HepG2 (cell line): ENCODE results near the gene SOX12. TPM values are rescaled to one million over a fixed set of nuclear protein-coding genes. Genes with fewer than 3 reads are reported as not detected.

ENCODE experiments used
- CENPBD1 ChIP-seq: sonication (generic); formaldehyde crosslinking; IDR thresholded peaks from 2 replicates; pipeline ENCODE4 v1.8.0; 2022; ENCODE audit warnings: missing genetic modification reagents, low read depth, mild to moderate bottlenecking, borderline replicate concordance
- EZH2 ChIP-seq: conservative IDR thresholded peaks from 2 replicates; pipeline ENCODE4 v1.6.1; 2012; ENCODE audit warnings: mild to moderate bottlenecking, low read depth, low read length, moderate library complexity
- FOXO1 ChIP-seq: sonication (generic); formaldehyde crosslinking; IDR thresholded peaks from 2 replicates; pipeline ENCODE4 v1.4.0; 2020; ENCODE audit warnings: missing genetic modification reagents
- HDAC6 ChIP-seq: fragments of 200-600 bp; sonication (generic); IDR thresholded peaks from 2 replicates; pipeline ENCODE4 v1.7.0; 2017; ENCODE audit warnings: mild to moderate bottlenecking, antibody characterized with exemption, low read length, low read depth
- HMGXB3 ChIP-seq: sonication (generic); formaldehyde crosslinking; IDR thresholded peaks from 2 replicates; pipeline ENCODE4 v1.4.0; 2020; ENCODE audit warnings: missing genetic modification reagents, borderline replicate concordance
- IRF1 ChIP-seq: sonication (generic); formaldehyde crosslinking; IDR thresholded peaks from 2 replicates; pipeline ENCODE4 v1.4.0; 2020; ENCODE audit warnings: low read depth, mild to moderate bottlenecking, missing genetic modification reagents
- MATR3 ChIP-seq: sonication (generic); formaldehyde crosslinking; IDR thresholded peaks from 2 replicates; pipeline ENCODE4 v1.4.0; 2020; ENCODE audit warnings: missing genetic modification reagents
- PRDM4 ChIP-seq: sonication (generic); formaldehyde crosslinking; IDR thresholded peaks from 2 replicates; pipeline ENCODE4 v1.9.0; 2021; ENCODE audit warnings: missing genetic modification reagents, borderline replicate concordance
- RFX1 ChIP-seq: fragments of 450-650 bp; IDR thresholded peaks from 2 replicates; pipeline ENCODE4 v1.6.1; 2017
- SMYD3 ChIP-seq: sonication (generic); formaldehyde crosslinking; IDR thresholded peaks from 2 replicates; pipeline ENCODE4 v1.8.1; 2023; ENCODE audit warnings: mild to moderate bottlenecking, missing genetic modification reagents
- ZBTB46 ChIP-seq: sonication (generic); formaldehyde crosslinking; IDR thresholded peaks from 2 replicates; pipeline ENCODE4 v1.4.0; 2020; ENCODE audit warnings: mild to moderate bottlenecking, missing genetic modification reagents, borderline replicate concordance
- ZNF788 ChIP-seq: sonication (generic); formaldehyde crosslinking; IDR thresholded peaks from 2 replicates; pipeline ENCODE4 v1.5.0; 2020; ENCODE audit warnings: mild to moderate bottlenecking, missing genetic modification reagents, borderline replicate concordance
- ZNF790 ChIP-seq: sonication (generic); formaldehyde crosslinking; IDR thresholded peaks from 2 replicates; pipeline ENCODE4 v1.8.0; 2022; ENCODE audit warnings: missing genetic modification reagents, mild to moderate bottlenecking, borderline replicate concordance
- ZSCAN21 ChIP-seq: sonication (generic); formaldehyde crosslinking; IDR thresholded peaks from 2 replicates; pipeline ENCODE4 v1.8.0; 2022; ENCODE audit warnings: mild to moderate bottlenecking, missing genetic modification reagents, moderate library complexity, borderline replicate concordance
- ZUFSP ChIP-seq: sonication (generic); formaldehyde crosslinking; IDR thresholded peaks from 2 replicates; pipeline ENCODE4 v1.9.0; 2021; ENCODE audit warnings: missing genetic modification reagents, mild to moderate bottlenecking, borderline replicate concordance
- polyA plus RNA-seq, 8 experiments: library from polyadenylated mRNA; depleted of rRNA in 3 of 8; stranded (reverse) in 7 of 8; unstranded in 1 of 8; fragments of >200 nt; fragmentation: Illumina TruSeq in 4 of 8; extraction: Trizol in 4 of 8; gene quantifications; 2 replicates each; pipeline versions ENCODE4 v1.2.1 to v1.2.3, GENCODE V29; 2011 to 2016; ENCODE audit warnings: low read depth in 4 of 8, missing spikeins in 1 of 8, mixed read lengths in 1 of 8; ENCODE audit not compliant: insufficient read depth in 1 of 8
- total RNA-seq, 5 experiments: library from RNA; depleted of rRNA; stranded (reverse); fragments of >200 nt; fragmentation: Illumina TruSeq; extraction: Trizol; gene quantifications; 2 replicates each; pipeline ENCODE4 v1.2.3, GENCODE V29; 2016; ENCODE audit warnings: low read depth in 1 of 5

The SOX12 gene
- total and polyA plus RNA-seq, 2 of the 13 experiments (the other 11 are each of a cell fraction or from before 2014, with no cell fraction given) = 10.0 to 18.7 TPM

- TF ChIP-seq RFX1 (no peak), ZUFSP (CRISPR knock-in tag) (no peak), EZH2 (no peak), SMYD3 (CRISPR knock-in tag) (peak; percentile 42; the same call in 1 of the 2 replicates), FOXO1 (peak; percentile 80), PRDM4 (0 out of 2 replicates have a peak, but pooled peaks have one; percentile 74), MATR3 (CRISPR knock-in tag) (no peak), IRF1 (CRISPR knock-in tag) (peak; percentile 93), ZNF790 (peak; percentile 95), ZBTB46 (peak; percentile 92), HDAC6 (no peak), CENPBD1 (CRISPR knock-in tag) (0 out of 2 replicates have a peak, but pooled peaks have one; percentile 33), ZNF788 (CRISPR knock-in tag) (peak; percentile 95), ZSCAN21 (CRISPR knock-in tag) (peak; percentile 99), HMGXB3 (CRISPR knock-in tag) (peak; percentile 91; the same call in 1 of the 2 replicates)
Measured at GRCh38 chr20:324177-325044, 941 bp upstream of the SOX12 start (continued).
